T-helper 17 cell (primary cell): Measurements from ENCODE around the gene WWOX. TPM values are rescaled to one million over a fixed set of nuclear protein-coding genes. Genes with fewer than 3 reads are reported as not detected.

ENCODE experiments used
- ATAC-seq: fragments of 150-1000 bp; cut with Tn5 transposase; 2 replicates; pipeline ENCODE4 v1.10.0; 2021; ENCODE audit warnings: mild to moderate bottlenecking, moderate library complexity
- DNase-seq, 3 donors: peaks; one replicate each; pipeline versions ENCODE4 v3.0.0 to v3.0.0-alpha.2; 2020 to 2021
- H3K9me3 ChIP-seq: one replicate; pipeline ENCODE4 v1.7.0; 2013; ENCODE audit warnings: low read length, mild to moderate bottlenecking; ENCODE audit not compliant: control insufficient read depth, poor library complexity, severe bottlenecking
- H3K27ac Mint-ChIP-seq: one replicate; pipeline ENCODE4 v1.8.0; 2022; ENCODE audit warnings: mild to moderate bottlenecking, moderate library complexity, mixed read lengths
- H3K27me3 Mint-ChIP-seq: one replicate; pipeline ENCODE4 v1.8.0; 2022; ENCODE audit warnings: mixed read lengths
- H3K36me3 Mint-ChIP-seq: one replicate; pipeline ENCODE4 v1.8.0; 2022; ENCODE audit warnings: low read depth, mixed read lengths
- H3K4me1 Mint-ChIP-seq: one replicate; pipeline ENCODE4 v1.8.0; 2022; ENCODE audit warnings: mild to moderate bottlenecking, mixed read lengths
- H3K4me3 Mint-ChIP-seq: one replicate; pipeline ENCODE4 v1.8.0; 2022; ENCODE audit warnings: mild to moderate bottlenecking, moderate library complexity, mixed read lengths
- total RNA-seq, 4 donors: library from RNA in 2 of 4; stranded (reverse) in 2 of 4; gene quantifications; one replicate each; pipeline ENCODE4 v1.2.3 and lab custom pipeline; 2022 to 2026

The WWOX gene
- total RNA-seq, 2 donors from 2014 or later = 26.8 to 29.7 TPM

- no peaks in the 10 kb centered on the region for H3K9me3 ChIP-seq
- DNase-seq (no peak), ATAC-seq (no peak)
- Mint-ChIP-seq H3K27ac (peak overlapping the region; percentile 21), H3K36me3 (peaks cover 2% of the 10 kb centered on the region), H3K27me3 (peaks cover 10% of the 10 kb centered on the region), H3K4me3 (no peak overlapping the region), H3K4me1 (peaks cover 12% of the 10 kb centered on the region)
Measured at GRCh38 chr16:79067600-79067999, 968.1 kb downstream of the WWOX start.

GRCh38 chr16:79069121-79069520 lies 969.7 kb downstream of the WWOX start:
- ATAC-seq = no peak

DNA sequence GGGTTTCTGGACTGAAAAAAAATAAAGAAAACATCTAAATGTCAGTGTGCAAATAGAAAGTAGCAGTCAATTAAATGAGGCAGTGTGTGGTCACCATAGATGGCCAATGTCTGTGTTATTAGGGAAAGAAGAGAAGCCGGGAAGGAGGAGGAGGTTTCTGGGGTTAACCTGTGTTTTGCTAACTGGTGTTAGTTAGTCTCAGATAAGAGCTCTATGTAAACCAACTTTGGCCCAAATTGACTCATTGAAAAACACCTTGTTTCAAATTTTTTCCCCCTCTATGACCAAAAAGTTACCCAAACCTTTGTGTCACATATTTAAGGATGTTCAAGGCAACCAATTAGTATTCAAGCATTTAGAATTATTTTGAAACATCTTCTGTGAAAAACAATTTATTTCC lies 970.2 kb downstream of the WWOX start:
- Mint-ChIP-seq H3K27ac (peak overlapping the region; percentile 37), H3K4me3 (no peak overlapping the region), H3K4me1 (peaks cover 14% of the 10 kb centered on the region), H3K27me3 (peaks cover 6% of the 10 kb centered on the region), H3K36me3 (peaks cover 2% of the 10 kb centered on the region)
- no peak for DNase-seq
- H3K9me3 ChIP-seq = no peaks in the 10 kb centered on the region
- no peak for ATAC-seq

More at GRCh38 chr16:79069121-79069520, 969.7 kb downstream of the WWOX start:
- peaks cover 8% of the 10 kb centered on the region for H3K27me3 Mint-ChIP-seq
- peaks cover 2% of the 10 kb centered on the region for H3K36me3 Mint-ChIP-seq
- no peak for DNase-seq
- no peaks in the 10 kb centered on the region for H3K9me3 ChIP-seq
- H3K4me3 Mint-ChIP-seq = no peak overlapping the region
- peaks cover 13% of the 10 kb centered on the region for H3K4me1 Mint-ChIP-seq
- peak overlapping the region; percentile 37 for H3K27ac Mint-ChIP-seq

- no peak for ATAC-seq
- H3K36me3 Mint-ChIP-seq = peaks cover 4% of the 10 kb centered on the region
- no peak overlapping the region for H3K4me3 Mint-ChIP-seq
Measured at GRCh38 chr16:79071424-79071823, 972.0 kb downstream of the WWOX start.

DNA sequence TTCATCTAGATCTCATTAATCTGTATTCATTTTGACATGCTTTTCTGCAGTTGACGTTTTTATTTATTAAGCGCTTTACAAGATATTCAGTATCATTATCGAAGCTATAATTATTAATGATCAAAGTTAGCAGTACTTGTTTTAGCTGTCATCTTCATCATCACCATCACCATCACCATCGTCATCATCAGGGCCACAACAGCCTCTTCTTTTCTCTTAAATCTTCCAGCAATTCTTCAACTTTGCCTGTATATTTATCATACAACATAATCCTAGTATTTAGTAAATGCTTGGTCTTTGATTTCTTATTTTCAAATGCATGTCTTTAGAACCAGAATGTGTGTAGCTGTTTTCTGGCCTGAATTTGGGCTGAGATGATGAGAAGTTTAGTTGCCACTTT lies 973.1 kb downstream of the WWOX start:
- H3K36me3 Mint-ChIP-seq = peaks cover 4% of the 10 kb centered on the region

More at GRCh38 chr16:79071424-79071823, 972.0 kb downstream of the WWOX start:
- H3K27me3 Mint-ChIP-seq = peaks cover 19% of the 10 kb centered on the region
- no peak for DNase-seq
- no peak overlapping the region for H3K27ac Mint-ChIP-seq
- peaks cover 19% of the 10 kb centered on the region for H3K4me1 Mint-ChIP-seq
- H3K9me3 ChIP-seq = no peaks in the 10 kb centered on the region

GRCh38 chr16:79073566-79073965 lies 974.1 kb downstream of the WWOX start:
- peaks cover 4% of the 10 kb centered on the region for H3K36me3 Mint-ChIP-seq
- peak overlapping the region; percentile 71 for H3K27ac Mint-ChIP-seq
- H3K4me1 Mint-ChIP-seq = peaks cover 28% of the 10 kb centered on the region
- ATAC-seq (peak; percentile 55), DNase-seq (no peak)
- peak overlapping the region; percentile 76 for H3K4me3 Mint-ChIP-seq
- H3K27me3 Mint-ChIP-seq = peaks cover 23% of the 10 kb centered on the region
- H3K9me3 ChIP-seq = no peaks in the 10 kb centered on the region

More for the DNA sequence above, 973.1 kb downstream of the WWOX start:
- DNase-seq (no peak), ATAC-seq (no peak)
- no peaks in the 10 kb centered on the region for H3K9me3 ChIP-seq
- H3K4me3 Mint-ChIP-seq = no peak overlapping the region
- no peak overlapping the region for H3K27ac Mint-ChIP-seq
- H3K4me1 Mint-ChIP-seq = peaks cover 21% of the 10 kb centered on the region
- peaks cover 16% of the 10 kb centered on the region for H3K27me3 Mint-ChIP-seq

DNA sequence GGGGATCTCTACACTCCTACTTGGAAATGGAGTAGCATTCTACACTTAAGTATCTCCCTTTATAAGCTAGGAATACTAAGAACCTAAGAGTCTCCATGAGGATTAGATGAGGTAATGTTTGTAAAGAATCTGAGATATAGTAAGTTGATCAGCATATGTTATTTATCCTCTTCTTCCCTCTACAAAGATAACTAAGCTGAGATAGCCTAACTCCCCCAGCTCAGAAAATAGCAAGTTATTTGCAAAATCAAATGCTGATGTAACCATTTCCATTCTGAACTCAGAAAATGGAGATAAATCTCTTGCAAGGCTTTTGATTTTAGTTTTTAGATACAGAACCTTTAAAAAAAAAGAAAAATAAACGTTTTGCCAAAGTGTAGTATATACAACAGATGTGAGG lies 975.1 kb downstream of the WWOX start:
- H3K27me3 Mint-ChIP-seq = peaks cover 23% of the 10 kb centered on the region
- no peak for ATAC-seq
- no peaks in the 10 kb centered on the region for H3K9me3 ChIP-seq
- DNase-seq = no peak
- peaks cover 5% of the 10 kb centered on the region for H3K36me3 Mint-ChIP-seq
- peak overlapping the region; percentile 69 for H3K27ac Mint-ChIP-seq
- H3K4me1 Mint-ChIP-seq = peaks cover 28% of the 10 kb centered on the region
- H3K4me3 Mint-ChIP-seq = peak overlapping the region; percentile 31

DNA sequence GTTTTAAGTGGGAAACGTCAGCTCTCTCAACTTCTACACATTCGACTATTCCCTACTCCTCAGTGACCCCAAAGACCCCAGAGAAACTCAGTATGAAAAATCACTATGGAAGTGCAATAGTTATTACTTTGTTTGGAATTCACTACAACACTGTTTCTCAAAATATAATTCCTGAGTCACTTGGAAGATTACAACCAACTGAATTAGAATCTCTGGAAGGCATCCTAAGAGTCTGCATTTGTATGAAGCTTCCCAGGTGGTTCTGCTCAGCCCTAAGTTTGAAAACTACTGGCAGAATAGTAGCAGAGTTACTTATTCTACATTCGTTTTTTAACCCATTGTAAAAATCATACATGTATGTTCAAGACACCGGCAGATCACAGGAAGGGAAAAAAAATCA lies 975.5 kb downstream of the WWOX start:
- no peak for DNase-seq
- peak overlapping the region; percentile 69 for H3K27ac Mint-ChIP-seq
- no peak for ATAC-seq
- no peak overlapping the region for H3K4me3 Mint-ChIP-seq
- no peaks in the 10 kb centered on the region for H3K9me3 ChIP-seq
- H3K27me3 Mint-ChIP-seq = peaks cover 23% of the 10 kb centered on the region
- H3K36me3 Mint-ChIP-seq = peaks cover 5% of the 10 kb centered on the region
- peaks cover 28% of the 10 kb centered on the region for H3K4me1 Mint-ChIP-seq

DNA sequence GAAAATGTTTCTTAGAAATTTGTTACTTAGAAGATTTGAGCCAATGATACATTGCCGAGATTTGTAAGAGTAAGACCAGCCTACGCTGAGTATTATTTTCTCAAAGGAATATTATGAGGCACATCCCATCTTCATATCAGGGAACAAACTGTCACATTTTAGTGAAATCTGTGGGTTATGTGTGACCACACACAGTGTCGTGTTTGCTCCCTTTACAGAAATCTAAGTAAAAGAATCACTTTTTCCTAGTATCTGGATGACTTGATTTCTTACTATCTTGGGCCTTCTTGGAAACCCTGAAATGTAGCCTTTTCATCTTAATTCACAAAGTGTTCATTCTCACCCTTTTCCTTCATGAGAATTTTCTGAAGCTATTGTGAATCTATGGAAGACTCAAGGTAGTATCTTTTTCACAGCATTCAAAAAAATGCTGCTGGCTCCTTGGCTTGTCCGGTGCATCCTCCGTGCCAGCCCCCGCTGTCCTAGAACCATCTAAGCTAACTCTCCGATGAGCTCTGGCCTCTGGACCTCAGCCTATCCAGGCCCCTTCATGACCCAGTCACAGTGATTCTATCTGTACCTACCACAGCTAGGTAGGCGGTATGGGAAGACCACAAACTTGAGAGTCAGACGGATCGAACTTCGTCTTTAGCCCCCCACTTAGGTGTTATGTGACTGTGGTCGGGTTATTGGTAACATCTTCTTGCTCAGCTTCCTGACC lies 976.8 kb downstream of the WWOX start:
- Mint-ChIP-seq H3K27ac (peak overlapping the region; percentile 62), H3K4me3 (no peak overlapping the region), H3K36me3 (peaks cover 4% of the 10 kb centered on the region), H3K27me3 (peaks cover 29% of the 10 kb centered on the region), H3K4me1 (peaks cover 22% of the 10 kb centered on the region)
- DNase-seq (no peak), ATAC-seq (no peak)
- H3K9me3 ChIP-seq = no peaks in the 10 kb centered on the region

GRCh38 chr16:79077346-79077745 lies 977.9 kb downstream of the WWOX start:
- Mint-ChIP-seq H3K27ac (no peak overlapping the region), H3K36me3 (peaks cover 4% of the 10 kb centered on the region), H3K27me3 (peaks cover 29% of the 10 kb centered on the region), H3K4me3 (no peak overlapping the region), H3K4me1 (peaks cover 20% of the 10 kb centered on the region)
- ATAC-seq (no peak), DNase-seq (no peak)
- no peaks in the 10 kb centered on the region for H3K9me3 ChIP-seq

DNA sequence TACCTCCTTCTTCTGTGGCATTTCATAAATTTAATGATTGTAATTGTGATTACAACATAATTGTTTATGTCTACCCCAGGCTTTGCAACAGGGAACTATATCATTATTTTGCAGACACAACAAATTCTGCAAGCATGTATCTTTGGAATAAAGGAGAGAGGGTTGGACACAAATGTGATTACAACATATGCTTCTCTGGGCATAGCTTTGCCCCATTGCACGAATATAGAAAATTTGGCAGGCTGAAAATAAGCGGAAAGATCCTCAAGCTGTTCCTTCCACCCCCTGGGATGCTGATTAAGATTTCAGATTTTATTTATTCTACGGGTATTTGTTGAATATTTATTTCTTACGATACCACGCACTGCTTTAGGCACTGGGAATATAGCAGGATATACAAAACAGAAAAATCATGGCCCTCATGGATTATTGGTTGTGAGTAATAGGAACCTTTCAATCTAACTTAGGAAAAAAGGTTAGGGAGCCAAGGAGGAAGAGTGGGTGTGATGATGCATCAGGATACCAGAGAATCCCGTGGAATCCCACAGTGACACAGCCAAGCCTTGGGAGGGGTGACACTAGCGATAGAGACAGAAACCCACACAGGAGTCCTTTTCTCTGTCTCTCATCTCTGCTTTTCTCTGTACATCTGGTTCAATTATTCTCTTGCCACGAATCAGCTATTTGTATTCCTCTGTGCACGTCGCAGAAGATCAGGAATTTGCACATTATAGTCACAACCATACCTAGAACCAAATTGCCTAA lies 980.4 kb downstream of the WWOX start:
- DNase-seq = no peak
- ATAC-seq = no peak
- Mint-ChIP-seq H3K27me3 (peaks cover 25% of the 10 kb centered on the region), H3K27ac (no peak overlapping the region), H3K4me3 (no peak overlapping the region), H3K4me1 (peaks cover 22% of the 10 kb centered on the region), H3K36me3 (peaks cover 3% of the 10 kb centered on the region)
- no peaks in the 10 kb centered on the region for H3K9me3 ChIP-seq

DNA sequence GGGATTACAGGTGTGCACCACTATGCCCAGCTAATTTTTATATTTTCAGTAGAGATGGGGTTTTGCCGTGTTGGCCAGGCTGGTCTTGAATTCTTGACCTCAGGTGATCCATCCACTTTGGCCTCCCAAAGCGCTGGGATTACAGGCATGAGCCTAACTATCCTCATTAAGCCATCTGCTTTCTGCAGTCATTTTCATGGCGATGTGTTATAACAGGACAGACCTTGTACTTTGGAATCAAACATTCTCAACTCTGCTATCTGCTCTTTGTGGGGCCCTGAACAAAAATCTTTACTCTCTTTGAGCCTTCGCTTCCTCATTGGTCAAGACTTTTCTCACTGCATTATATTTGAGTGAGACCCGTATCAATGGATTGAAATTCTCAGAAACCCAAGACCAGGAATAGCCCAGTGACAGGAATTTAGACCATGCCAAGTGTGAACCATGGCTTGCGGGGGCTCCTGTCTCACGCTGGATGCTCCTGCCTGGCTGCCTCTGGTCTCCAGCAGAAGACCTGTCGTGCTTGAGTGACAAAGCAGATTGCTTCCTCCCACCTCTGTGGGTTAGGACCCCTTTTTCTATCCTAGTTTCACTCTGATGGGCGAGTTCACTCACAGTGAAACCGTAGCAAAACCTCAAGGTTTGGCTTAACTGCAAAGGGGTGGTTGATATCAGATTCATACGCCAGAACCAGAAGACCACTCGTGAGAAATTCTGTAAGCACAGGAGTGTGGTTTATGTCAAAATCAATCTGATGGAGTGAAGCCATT lies 982.0 kb downstream of the WWOX start:
- H3K9me3 ChIP-seq = no peaks in the 10 kb centered on the region
- Mint-ChIP-seq H3K36me3 (peaks cover 2% of the 10 kb centered on the region), H3K4me3 (no peak overlapping the region), H3K27me3 (peaks cover 13% of the 10 kb centered on the region), H3K27ac (no peak overlapping the region), H3K4me1 (peaks cover 19% of the 10 kb centered on the region)
- no peak for ATAC-seq
- DNase-seq = no peak

GRCh38 chr16:79082970-79083369 lies 983.5 kb downstream of the WWOX start:
- ATAC-seq (no peak), DNase-seq (no peak)
- Mint-ChIP-seq H3K36me3 (peaks cover 2% of the 10 kb centered on the region), H3K4me1 (peaks cover 14% of the 10 kb centered on the region), H3K27me3 (peaks cover 9% of the 10 kb centered on the region), H3K27ac (no peak overlapping the region), H3K4me3 (no peak overlapping the region)
- H3K9me3 ChIP-seq = no peaks in the 10 kb centered on the region
